Endothelial cell of umbilical vein (primary cell): Measurements from ENCODE around the gene CLC. TPM values are rescaled to one million over a fixed set of nuclear protein-coding genes. Genes with fewer than 3 reads are reported as not detected.

ENCODE experiments used
- BruUV-seq: library from RNA; stranded (reverse); fragments of 400-500 nt; replicated peaks from 2 replicates; lab custom pipeline; 2021; lab: Mats Ljungman, UMichigan
- CTCF ChIA-PET: fragments of 300-600, 350-600 bp; sonication (Branson Sonifier 250); formaldehyde crosslinking; loops from one replicate; lab custom pipeline; 2021; ENCODE audit warnings: antibody characterized with exemption, inconsistent platforms; lab: Charles Lee
- POLR2A ChIA-PET: fragments of 300-600, 350-600 bp; sonication (Branson Sonifier 250); formaldehyde crosslinking; loops from one replicate; lab custom pipeline; 2021; ENCODE audit warnings: antibody characterized with exemption, inconsistent platforms; lab: Charles Lee
- DNase-seq: peaks from one replicate; pipeline ENCODE4 v3.0.0-alpha.2; 2011; ENCODE audit warnings: low read depth, low spot score
- FAIRE-seq: peaks from 2 replicates; lab custom pipeline; 2011; peaks lifted over from hg19 to GRCh38; lab: Jason Lieb, UNC
- H2AFZ ChIP-seq: 2 replicates; pipeline ENCODE4 v1.6.0; 2012; ENCODE audit warnings: low read depth, low read length, control low read depth, inconsistent platforms
- H3K27ac ChIP-seq: 2 replicates; pipeline ENCODE4 v1.5.1; 2011; ENCODE audit warnings: low read depth, mild to moderate bottlenecking, control low read depth, low read length, moderate library complexity; ENCODE audit not compliant: insufficient read depth
- H3K27me3 ChIP-seq, 2 experiments: 2 replicates each; pipeline versions ENCODE4 v1.6.0 to v1.6.1; 2011; ENCODE audit warnings: low read length in 2 of 2, mixed read lengths in 1 of 2; ENCODE audit not compliant: control insufficient read depth in 2 of 2, insufficient read depth in 2 of 2
- H3K36me3 ChIP-seq, 2 experiments: 2 replicates in 1 of 2; 3 replicates in 1 of 2; pipeline ENCODE4 v1.5.1; 2011; ENCODE audit warnings: low read length in 2 of 2, mild to moderate bottlenecking in 1 of 2, moderate library complexity in 1 of 2; ENCODE audit not compliant: control insufficient read depth in 2 of 2, insufficient read depth in 2 of 2; ENCODE audit errors: extremely low read depth in 1 of 2
- H3K4me1 ChIP-seq: 3 replicates; pipeline ENCODE4 v1.5.1; 2011; ENCODE audit warnings: mild to moderate bottlenecking, low read length; ENCODE audit not compliant: control insufficient read depth, insufficient read depth; ENCODE audit errors: extremely low read depth
- H3K4me2 ChIP-seq: 2 replicates; pipeline ENCODE4 v1.6.1; 2011; ENCODE audit warnings: low read length, control low read depth, mixed read lengths; ENCODE audit not compliant: insufficient read depth
- H3K4me3 ChIP-seq, 3 experiments: fragments of 200-600 bp in 1 of 3; sonication (generic), shearing (Covaris generic) in 1 of 3; replicated peaks in 1 of 3; 2 replicates each; pipeline ENCODE4 v1.5.1; 2011 to 2016; ENCODE audit warnings: control low read depth in 3 of 3, low read length in 3 of 3, mild to moderate bottlenecking in 2 of 3, inconsistent platforms in 1 of 3, low read depth in 1 of 3, moderate library complexity in 1 of 3; ENCODE audit not compliant: insufficient read depth in 1 of 3
- H3K79me2 ChIP-seq: 2 replicates; pipeline ENCODE4 v1.6.0; 2012; ENCODE audit warnings: low read length, inconsistent platforms; ENCODE audit not compliant: control insufficient read depth, insufficient read depth
- H3K9ac ChIP-seq: replicated peaks from 2 replicates; pipeline ENCODE3; 2011; ENCODE audit warnings: low read length, control low read depth; ENCODE audit not compliant: insufficient read depth; ENCODE audit errors: extremely low read depth
- H3K9me1 ChIP-seq: replicated peaks from 3 replicates; pipeline ENCODE4 v1.6.0; 2011; ENCODE audit warnings: mild to moderate bottlenecking, low read length; ENCODE audit not compliant: control insufficient read depth, insufficient read depth; ENCODE audit errors: extremely low read depth
- H3K9me3 ChIP-seq: replicated peaks from 2 replicates; pipeline ENCODE4 v1.5.1; 2012; ENCODE audit warnings: low read length, inconsistent platforms; ENCODE audit not compliant: control insufficient read depth, insufficient read depth
- H4K20me1 ChIP-seq: replicated peaks from 2 replicates; pipeline ENCODE3; 2011; ENCODE audit warnings: mild to moderate bottlenecking, low read length; ENCODE audit not compliant: control insufficient read depth, insufficient read depth; ENCODE audit errors: extremely low read depth
- CTCF ChIP-seq, 2 donors: IDR thresholded peaks; 1 replicate in 1 of 2; 2 replicates in 1 of 2; pipeline ENCODE4 v1.5.1; 2011; ENCODE audit warnings: low read length in 2 of 2, mild to moderate bottlenecking in 2 of 2, moderate library complexity in 2 of 2, control low read depth in 1 of 2, inconsistent platforms in 1 of 2, low read depth in 1 of 2; ENCODE audit not compliant: insufficient read depth in 1 of 2; ENCODE audit errors: extremely low read depth in 1 of 2
- EZH2 ChIP-seq: IDR thresholded peaks from 2 replicates; pipeline ENCODE4 v1.6.1; 2012; ENCODE audit warnings: borderline replicate concordance, low read depth, mild to moderate bottlenecking, moderate library complexity, low read length, inconsistent platforms; ENCODE audit not compliant: severe bottlenecking
- FOS ChIP-seq: IDR thresholded peaks from 2 replicates; pipeline ENCODE4 v1.6.1; 2011; ENCODE audit warnings: mild to moderate bottlenecking, low read length, moderate library complexity, borderline replicate concordance; ENCODE audit not compliant: insufficient read depth
- GATA2 ChIP-seq: IDR thresholded peaks from 2 replicates; pipeline ENCODE4 v1.7.0; 2011; ENCODE audit warnings: low read depth, mild to moderate bottlenecking, moderate library complexity, mixed read lengths, low read length; ENCODE audit not compliant: insufficient read length, insufficient read depth
- JUN ChIP-seq: IDR thresholded peaks from 2 replicates; pipeline ENCODE4 v1.6.1; 2011; ENCODE audit warnings: borderline replicate concordance, low read depth; ENCODE audit not compliant: insufficient read length, insufficient read depth
- MAX ChIP-seq: IDR thresholded peaks from 2 replicates; pipeline ENCODE4 v1.6.1; 2011; ENCODE audit not compliant: insufficient read depth, insufficient read length
- MYC ChIP-seq: IDR thresholded peaks from one replicate; pipeline ENCODE4 v1.6.1; 2011; ENCODE audit warnings: mild to moderate bottlenecking, low read depth, low read length
- POLR2A ChIP-seq: IDR thresholded peaks from 2 replicates; pipeline ENCODE4 v1.6.1; 2012; ENCODE audit warnings: low read depth, mild to moderate bottlenecking, control low read depth, low read length
- POLR2AphosphoS5 ChIP-seq: IDR thresholded peaks from 2 replicates; pipeline ENCODE4 v1.6.1; 2012; ENCODE audit warnings: low read depth, mild to moderate bottlenecking, control low read depth, low read length, moderate library complexity; ENCODE audit not compliant: insufficient read depth
- dilution Hi-C: fragments of 300-500 bp; cut with MboI; formaldehyde crosslinking; loops from one replicate; pipeline ENCODE4 v1.15.0; 2019; ENCODE audit warnings: low sequenced_read_pairs; ENCODE audit not compliant: extremely low pct_ligation_motif_present
- intact Hi-C: fragments of 100-400 bp; cut with micrococcal nuclease; formaldehyde crosslinking; loops from one replicate; pipeline ENCODE4 v1.10.0; 2022
- polyA plus RNA-seq, 4 experiments: library from polyadenylated mRNA; depleted of rRNA in 3 of 4; stranded (reverse) in 3 of 4; unstranded in 1 of 4; fragments of >200 nt; gene quantifications; 2 replicates each; pipeline versions ENCODE4 v1.2.1 to v1.2.3, GENCODE V29; 2011 to 2012; ENCODE audit warnings: missing spikeins in 1 of 4
- total RNA-seq: library from RNA; stranded (reverse); gene quantifications from 2 replicates; pipeline ENCODE4 v1.2.3, GENCODE V29; 2021

Gene CLC
- total and polyA plus RNA-seq, 2 donors (not counting 3 experiments of a cell fraction or from before 2014, with no cell fraction given) = not detected

GRCh38 chr19:39749981-39750380 lies 12.2 kb upstream of the CLC start:
- no peaks in the 10 kb centered on the region for H3K4me1 ChIP-seq
- no peaks in the 10 kb centered on the region for H4K20me1 ChIP-seq
- no peaks in the 10 kb centered on the region for H3K36me3 ChIP-seq
- intact Hi-C loops = no loop called here
- no peak overlapping the region for H3K27ac ChIP-seq
- H3K4me3 ChIP-seq = no peak overlapping the region
- peaks cover 0 to 2% of the 10 kb centered on the region in 2 experiments for H3K27me3 ChIP-seq
- H3K9ac ChIP-seq = no peak overlapping the region
- POLR2A ChIA-PET = no interaction called here
- no peaks in the 10 kb centered on the region for H3K79me2 ChIP-seq
- H2AFZ ChIP-seq = no peak overlapping the region
- dilution Hi-C loops = no loop called here
- CTCF ChIA-PET = no interaction called here
- BruUV-seq = no TSS peak
- FAIRE-seq (no peak), DNase-seq (no peak)
- TF ChIP-seq POLR2AphosphoS5 (no peak), POLR2A (no peak), MYC (no peak)
- no peak overlapping the region for H3K4me2 ChIP-seq
- no peaks in the 10 kb centered on the region for H3K9me3 ChIP-seq
- no peaks in the 10 kb centered on the region for H3K9me1 ChIP-seq

- Histone ChIP-seq H3K4me2 (no peak overlapping the region), H3K4me1 (no peaks in the 10 kb centered on the region), H2AFZ (no peak overlapping the region), H4K20me1 (no peaks in the 10 kb centered on the region), H3K4me3 (no peak overlapping the region), H3K79me2 (no peaks in the 10 kb centered on the region), H3K9me3 (no peaks in the 10 kb centered on the region), H3K9me1 (no peaks in the 10 kb centered on the region), H3K36me3 (no peaks in the 10 kb centered on the region), H3K9ac (no peak overlapping the region), H3K27ac (no peak overlapping the region), H3K27me3 (peaks cover 0 to 2% of the 10 kb centered on the region in 2 experiments)
- BruUV-seq = no TSS peak
- intact Hi-C loops = no loop called here
- DNase-seq (no peak), FAIRE-seq (no peak)
- TF ChIP-seq FOS (no peak), GATA2 (no peak), JUN (no peak), POLR2AphosphoS5 (no peak), MYC (no peak), EZH2 (no peak), MAX (no peak), CTCF (IDR thresholded peaks at IDR 0.05; ENCODE audit: extremely low read depth in 1 of 2, insufficient read depth in 1 of 2, low read depth in 1 of 2, low read length in 2 of 2) (no peak), POLR2A (no peak)
- dilution Hi-C loops = no loop called here
- POLR2A ChIA-PET = no interaction called here
- CTCF ChIA-PET = no interaction called here
Measured at GRCh38 chr19:39746836-39747529, 9.2 kb upstream of the CLC start.
